ENCODE data around the gene C16orf87.

The C16orf87 gene

DNA sequence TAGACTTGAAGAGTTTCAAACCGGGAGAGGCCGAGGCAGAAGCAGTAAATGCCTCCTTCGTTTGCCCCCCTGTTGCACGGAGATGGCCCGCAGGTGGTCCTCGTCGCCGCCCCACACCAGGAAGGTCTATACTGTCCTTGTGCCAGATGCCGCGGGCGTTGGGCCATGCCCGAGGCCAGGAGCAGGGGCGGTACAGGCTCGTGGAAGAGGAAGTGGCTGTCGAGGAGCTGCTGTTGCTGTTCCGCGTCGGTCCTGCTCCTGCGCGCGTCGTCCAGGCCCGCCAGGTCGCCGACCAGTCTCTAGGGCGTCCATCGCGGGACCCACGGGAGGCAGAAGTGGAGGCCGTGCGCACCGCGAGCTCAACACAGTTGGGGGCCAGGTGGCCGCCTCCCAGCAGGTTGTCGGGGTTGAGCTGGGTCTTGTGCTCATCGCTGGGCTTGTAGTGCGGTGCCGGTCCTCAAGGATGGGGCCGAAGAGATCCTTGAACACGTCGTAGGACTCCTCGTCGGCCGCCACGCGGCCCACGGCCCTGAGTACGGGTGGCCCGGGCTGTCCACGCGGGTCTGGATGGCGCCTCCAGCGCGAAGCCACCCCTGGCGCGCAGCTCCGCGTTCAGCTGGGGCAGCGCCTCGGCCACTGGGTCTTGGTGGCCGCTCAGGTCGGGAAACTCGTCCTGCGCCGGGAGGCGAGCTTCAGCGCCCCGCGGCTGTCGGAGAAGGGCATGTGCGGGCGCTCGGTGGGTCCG, 13.1 kb upstream of the C16orf87 start:
- no peak for DNase-seq (ENCODE audit: extremely low read depth in 1 of 2, low read depth in 1 of 2)

DNA sequence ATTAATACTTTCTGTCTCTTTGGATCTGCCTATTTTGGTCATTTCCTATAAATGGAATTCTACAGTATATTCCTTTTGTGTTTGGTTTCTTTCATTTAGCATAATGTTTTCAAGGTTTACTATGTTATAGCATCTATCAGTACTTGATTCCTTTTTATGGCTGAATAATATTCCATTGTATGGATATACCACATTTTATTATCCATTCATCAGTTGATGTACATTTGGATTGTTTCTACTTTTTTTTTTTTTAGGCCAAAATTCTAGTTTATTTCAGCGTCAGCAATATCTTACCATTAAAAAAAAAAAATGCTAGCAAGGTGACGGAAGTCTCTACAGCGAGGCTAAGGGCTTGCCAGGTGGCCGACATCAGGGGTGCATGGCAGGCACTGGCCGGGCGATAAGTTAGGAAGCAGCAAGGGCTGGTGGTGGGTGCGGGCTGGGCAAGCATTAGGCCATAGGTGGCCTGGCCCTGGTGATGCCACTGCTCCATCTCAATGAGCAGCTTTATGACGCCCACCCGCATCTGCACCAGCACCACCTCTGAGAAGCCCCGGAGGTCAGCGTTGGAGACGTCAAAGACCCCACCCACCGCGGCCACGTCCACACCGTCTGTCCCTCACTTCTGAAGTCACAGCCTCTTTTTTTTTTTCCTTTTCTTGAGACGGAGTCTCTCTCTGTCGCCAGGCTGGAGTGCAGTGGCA, 11.4 kb upstream of the C16orf87 start:
- DNase-seq (ENCODE audit: extremely low read depth in 1 of 2, low read depth in 1 of 2) = no peak

GRCh38 chr16:46839986-46840443, 9.0 kb upstream of the C16orf87 start:
- no peak for DNase-seq (ENCODE audit: extremely low read depth in 1 of 2, low read depth in 1 of 2)

DNA sequence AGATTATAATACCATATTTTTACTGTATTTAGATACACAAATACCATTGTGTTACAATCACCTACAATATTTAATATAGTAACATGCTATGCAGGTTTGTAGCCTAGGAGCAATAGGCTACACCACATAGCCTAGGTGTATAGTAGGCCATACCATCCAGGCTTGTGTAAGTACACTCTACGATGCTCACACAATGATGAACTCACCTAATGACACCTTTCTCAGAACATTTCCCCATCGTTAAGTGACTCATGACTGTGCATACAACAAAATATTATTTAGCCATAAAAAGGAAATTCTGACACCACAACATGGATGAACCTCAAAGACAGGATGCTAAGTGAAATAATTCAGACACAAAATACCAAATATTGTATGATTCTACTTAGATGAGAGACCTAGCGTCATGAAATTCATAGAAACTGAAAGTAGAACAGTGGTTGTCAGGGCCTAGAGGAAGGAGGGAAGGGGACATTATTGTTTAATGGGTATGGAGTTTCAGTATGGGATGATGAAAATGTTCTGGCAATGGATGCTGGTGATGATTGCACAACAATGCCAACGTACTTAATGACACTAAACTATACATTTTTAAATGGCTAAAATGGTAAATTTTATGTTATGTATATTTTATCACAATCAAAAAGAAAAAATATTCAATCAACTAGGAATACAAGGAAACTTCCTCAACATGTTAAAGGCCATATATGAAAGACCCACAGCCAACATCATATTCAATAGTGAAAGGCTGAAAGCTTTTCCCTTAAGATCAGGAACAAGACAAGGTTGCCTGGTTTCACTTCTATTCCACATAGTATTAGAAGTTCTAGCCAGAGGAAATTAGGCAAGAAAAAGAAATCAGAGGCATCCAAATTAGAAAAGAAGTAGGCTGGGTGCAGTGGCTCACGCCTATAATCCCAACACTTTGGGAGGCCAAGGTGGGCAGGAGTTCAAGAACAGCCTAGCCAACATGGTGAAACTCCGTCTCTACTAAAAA, 5.9 kb upstream of the C16orf87 start:
- DNase-seq (ENCODE audit: extremely low read depth in 1 of 2, low read depth in 1 of 2) = no peak

DNA sequence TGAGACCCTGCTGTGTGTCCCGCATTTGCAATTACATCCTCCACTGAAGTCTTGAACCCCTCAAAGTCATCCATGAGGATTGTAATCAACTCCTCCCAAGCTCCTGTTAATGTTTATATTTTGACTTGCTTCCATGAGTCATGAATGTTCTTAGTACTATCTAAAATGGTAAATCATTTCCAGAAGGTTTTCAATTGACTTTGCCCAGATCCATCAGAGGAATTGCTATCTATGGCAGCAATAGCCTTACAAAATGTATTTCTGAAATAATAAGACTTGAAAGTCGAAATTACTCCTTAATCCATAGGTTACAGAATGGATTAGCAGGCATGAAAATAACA, 2.5 kb upstream of the C16orf87 start:
- no peak for DNase-seq (ENCODE audit: extremely low read depth in 1 of 2, low read depth in 1 of 2)

- DNase-seq (ENCODE audit: extremely low read depth in 1 of 2, low read depth in 1 of 2) = no peak
Observed at GRCh38 chr16:46832757-46833459, 1.9 kb upstream of the C16orf87 start.

GRCh38 chr16:46830417-46830901, 521 bp downstream of the C16orf87 start:
- DNase-seq (ENCODE audit: extremely low read depth in 1 of 2, low read depth in 1 of 2) = peak in 1 of 2 donors; percentile 37

DNA sequence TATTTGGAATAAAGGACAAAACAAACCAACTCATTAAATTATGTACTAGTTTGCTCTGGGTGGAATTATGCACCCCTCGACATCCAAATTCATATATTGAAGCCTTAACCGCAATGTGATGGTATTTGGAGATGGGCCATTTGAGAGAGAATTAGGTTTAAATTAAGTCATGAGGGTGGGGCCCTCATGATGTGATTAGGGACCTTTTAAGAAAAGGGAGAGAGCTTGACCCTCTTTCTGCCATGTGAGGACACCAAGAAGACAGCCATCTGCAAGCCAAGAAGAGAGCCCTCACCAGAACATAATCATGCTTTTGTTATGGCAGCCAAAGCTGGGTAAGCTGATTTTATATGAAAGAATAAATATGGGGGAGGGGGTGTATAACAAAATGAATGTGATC, 2.0 kb downstream of the C16orf87 start:
- no peak for DNase-seq (ENCODE audit: extremely low read depth in 1 of 2, low read depth in 1 of 2)

- no peak for DNase-seq (ENCODE audit: extremely low read depth in 1 of 2, low read depth in 1 of 2)
Observed at GRCh38 chr16:46828292-46828691, 2.7 kb downstream of the C16orf87 start.

DNA sequence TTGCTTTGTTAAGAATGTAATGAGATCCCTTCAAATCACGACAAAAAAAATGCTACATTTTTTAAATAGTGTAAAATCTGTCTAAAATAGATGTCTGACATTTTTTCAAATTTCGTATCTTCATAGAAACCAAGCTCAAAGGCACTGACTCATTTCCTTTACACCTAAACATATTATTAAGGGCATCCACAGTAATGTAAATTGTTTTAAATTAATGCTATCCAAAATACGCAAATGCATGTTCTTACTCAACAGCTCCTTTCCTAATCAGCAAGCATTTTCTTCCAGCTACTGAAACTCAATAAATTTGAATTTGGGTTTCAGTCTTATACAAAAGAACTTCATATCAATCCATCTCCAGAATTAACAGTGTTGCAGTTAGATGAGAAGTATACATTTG, 4.3 kb downstream of the C16orf87 start:
- no peak for DNase-seq (ENCODE audit: extremely low read depth in 1 of 2, low read depth in 1 of 2)

GRCh38 chr16:46822270-46822669, 8.7 kb downstream of the C16orf87 start:
- DNase-seq (ENCODE audit: extremely low read depth in 1 of 2, low read depth in 1 of 2) = no peak

DNA sequence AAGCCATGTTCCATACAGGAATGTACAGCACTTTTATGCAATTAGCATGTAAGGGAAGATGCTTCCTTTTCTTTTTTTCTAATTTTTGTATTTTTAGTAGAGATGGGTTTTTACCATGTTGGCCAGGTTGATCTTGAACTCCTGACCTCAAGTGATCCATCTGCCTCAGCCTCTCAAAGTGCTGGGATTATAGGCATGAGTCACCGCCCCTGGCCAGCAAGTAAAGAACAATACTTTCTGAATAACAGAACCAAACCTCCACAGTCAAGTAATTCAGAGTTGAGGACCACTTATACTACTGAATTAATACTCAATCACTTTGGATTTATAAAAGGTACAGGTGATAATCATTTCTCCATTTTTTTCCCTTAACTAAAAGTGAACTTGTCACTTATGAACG, 13.0 kb downstream of the C16orf87 start:
- no peak for DNase-seq (ENCODE audit: extremely low read depth in 1 of 2, low read depth in 1 of 2)

GRCh38 chr16:46814790-46815189, 16.2 kb downstream of the C16orf87 start:
- DNase-seq (ENCODE audit: extremely low read depth in 1 of 2, low read depth in 1 of 2) = no peak

GRCh38 chr16:46813611-46814010, 17.4 kb downstream of the C16orf87 start:
- no peak for DNase-seq (ENCODE audit: extremely low read depth in 1 of 2, low read depth in 1 of 2)

- no peak for DNase-seq (ENCODE audit: extremely low read depth in 1 of 2, low read depth in 1 of 2)
Observed at GRCh38 chr16:46812781-46813540, 18.0 kb downstream of the C16orf87 start.

GRCh38 chr16:46811682-46812081, 19.3 kb downstream of the C16orf87 start:
- no peak for DNase-seq (ENCODE audit: extremely low read depth in 1 of 2, low read depth in 1 of 2)

GRCh38 chr16:46808997-46809396, 22.0 kb downstream of the C16orf87 start:
- no peak for DNase-seq (ENCODE audit: extremely low read depth in 1 of 2, low read depth in 1 of 2)

GRCh38 chr16:46807336-46807735, 23.6 kb downstream of the C16orf87 start:
- no peak for DNase-seq (ENCODE audit: extremely low read depth in 1 of 2, low read depth in 1 of 2)

DNA sequence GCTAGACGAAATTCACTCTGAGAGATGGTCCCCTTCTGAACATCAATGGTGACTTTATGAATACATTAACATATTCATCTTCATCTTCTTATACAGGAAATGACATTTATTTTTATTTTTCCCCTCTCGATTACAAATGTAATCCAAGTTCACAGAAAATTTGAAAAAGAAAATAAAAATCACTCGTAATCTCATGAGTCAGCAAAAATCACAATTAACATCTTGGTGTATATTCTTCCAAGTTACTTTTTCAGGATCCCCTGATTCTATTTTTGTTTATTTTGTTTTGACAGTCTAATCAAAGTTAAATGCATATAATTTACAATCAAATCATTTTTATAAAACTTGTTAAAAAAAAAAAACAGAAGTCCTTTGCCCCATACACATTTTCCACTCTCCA, 27.6 kb downstream of the C16orf87 start:
- no peak for DNase-seq (ENCODE audit: extremely low read depth in 1 of 2, low read depth in 1 of 2)
